Activated CD4-positive, alpha-beta T cell treated with anti-CD3 and anti-CD28 coated beads for 4 hours (primary cell): ENCODE results near the gene TRIM28.
"Not testable (repeated sequence)": the region's sequence is repeated elsewhere in the genome, so short reads cannot be mapped to it uniquely, and the experiment has no call there.

Experiments
- DNase-seq, 2 donors: peaks; one replicate each; pipeline ENCODE4 v3.0.0-alpha.2; 2020

The TRIM28 gene

DNA sequence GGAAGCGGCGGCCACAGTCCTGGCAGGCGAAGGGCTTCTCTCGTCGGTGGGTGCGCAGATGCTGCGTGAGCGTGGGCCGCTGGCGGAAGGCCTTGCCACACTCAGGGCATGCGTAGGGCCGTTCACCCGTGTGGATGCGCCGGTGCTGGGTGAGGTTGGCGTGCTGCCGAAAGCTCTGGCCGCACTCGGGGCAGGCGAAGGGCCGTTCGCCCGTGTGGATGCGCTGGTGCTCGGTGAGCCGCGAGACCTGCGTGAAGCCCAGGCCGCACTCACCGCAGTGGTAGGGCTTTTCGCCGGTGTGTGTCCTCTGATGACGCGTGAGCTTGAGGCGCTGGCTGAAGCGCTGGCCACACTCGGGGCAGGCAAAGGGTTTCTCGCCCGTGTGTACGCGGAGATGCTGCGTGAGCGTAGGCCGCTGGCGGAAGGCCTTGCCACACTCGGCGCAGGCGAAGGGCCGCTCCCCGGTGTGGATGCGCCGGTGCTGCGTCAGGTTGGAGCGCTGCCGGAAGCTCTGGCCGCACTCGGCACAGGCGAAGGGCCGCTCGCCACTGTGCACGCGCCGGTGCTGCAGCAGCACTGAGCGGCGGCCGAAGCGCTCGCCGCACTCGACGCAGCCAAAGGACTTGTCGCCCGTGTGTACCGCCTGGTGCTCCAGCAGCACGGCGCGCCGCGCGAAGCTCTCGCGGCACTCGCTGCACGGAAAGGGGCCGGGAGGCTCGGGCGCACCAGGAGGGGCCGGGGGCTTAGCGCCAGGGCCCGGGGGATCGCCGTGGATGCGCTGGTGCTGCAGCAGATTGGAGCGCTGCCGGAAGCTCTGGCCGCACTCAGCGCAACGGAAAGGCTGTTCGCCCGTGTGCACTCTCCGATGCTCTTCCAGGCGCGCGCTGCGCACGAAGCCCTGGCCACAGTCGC lies 18.5 kb downstream of the TRIM28 start:
- no peak for DNase-seq

DNA sequence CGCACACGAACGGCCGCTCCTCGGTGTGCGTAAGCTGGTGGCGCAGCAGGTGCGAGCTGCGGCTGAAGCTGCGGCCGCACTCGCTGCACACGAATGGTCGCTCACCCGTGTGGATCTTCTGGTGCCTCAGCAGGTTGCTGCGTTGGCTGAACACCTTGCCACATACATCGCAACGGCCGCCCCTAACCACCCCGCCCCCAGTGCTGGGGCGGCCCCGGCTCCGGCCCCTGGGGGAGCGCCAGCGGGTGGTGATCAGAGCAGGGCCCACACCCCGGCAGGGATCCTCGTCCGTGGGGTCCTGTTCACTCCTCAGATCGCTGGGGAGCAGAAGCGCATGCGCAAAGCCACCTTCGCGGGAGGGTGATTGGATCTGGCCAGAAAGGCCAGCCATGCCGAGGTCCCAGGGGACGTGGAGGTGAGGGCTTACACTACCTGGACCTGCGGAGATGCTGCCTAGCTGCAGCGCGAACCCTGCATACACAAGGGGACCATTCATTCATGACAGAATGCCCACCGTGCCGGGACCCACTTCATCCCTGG lies 19.2 kb downstream of the TRIM28 start:
- DNase-seq: no peak

DNA sequence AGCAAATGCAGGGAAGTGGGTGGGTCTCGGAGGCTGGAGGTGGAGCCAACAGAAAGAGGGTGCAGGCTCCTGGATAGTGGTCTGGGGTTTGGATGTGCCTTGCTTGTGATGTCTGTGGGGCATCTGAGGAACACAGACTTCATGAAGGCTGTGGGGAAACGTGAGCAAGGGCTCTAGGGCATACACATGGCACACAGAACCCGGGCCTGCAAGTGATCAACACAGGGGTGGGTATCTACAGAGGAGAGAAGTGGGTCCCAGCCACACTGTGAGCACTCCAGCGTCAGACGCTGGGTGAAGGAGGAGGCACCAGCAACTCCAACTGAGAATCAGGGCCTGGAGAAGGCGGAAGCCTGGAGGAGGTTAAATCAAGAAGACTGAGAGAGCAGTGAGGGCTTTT lies 20.0 kb downstream of the TRIM28 start:
- DNase-seq: no peak

DNA sequence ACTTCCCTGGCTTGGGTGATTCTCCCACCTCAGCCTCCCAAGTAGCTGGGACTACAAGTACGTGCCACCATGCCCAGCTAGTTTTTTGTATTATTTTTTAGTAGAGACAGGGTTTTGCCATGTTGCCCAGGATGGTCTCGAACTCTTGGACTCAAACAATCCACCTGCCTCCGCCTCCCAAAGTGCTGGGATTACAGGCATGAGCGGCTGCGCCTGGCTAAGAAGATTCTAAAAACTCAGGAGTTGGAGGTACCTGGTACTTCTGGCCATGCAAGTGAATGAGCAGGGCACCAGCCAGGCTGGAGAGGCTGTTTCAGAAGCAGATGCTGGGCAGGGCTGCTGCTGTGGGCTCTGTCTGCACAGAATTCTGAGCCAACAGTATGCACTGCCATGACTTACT lies 23.1 kb downstream of the TRIM28 start:
- DNase-seq: no peak

DNA sequence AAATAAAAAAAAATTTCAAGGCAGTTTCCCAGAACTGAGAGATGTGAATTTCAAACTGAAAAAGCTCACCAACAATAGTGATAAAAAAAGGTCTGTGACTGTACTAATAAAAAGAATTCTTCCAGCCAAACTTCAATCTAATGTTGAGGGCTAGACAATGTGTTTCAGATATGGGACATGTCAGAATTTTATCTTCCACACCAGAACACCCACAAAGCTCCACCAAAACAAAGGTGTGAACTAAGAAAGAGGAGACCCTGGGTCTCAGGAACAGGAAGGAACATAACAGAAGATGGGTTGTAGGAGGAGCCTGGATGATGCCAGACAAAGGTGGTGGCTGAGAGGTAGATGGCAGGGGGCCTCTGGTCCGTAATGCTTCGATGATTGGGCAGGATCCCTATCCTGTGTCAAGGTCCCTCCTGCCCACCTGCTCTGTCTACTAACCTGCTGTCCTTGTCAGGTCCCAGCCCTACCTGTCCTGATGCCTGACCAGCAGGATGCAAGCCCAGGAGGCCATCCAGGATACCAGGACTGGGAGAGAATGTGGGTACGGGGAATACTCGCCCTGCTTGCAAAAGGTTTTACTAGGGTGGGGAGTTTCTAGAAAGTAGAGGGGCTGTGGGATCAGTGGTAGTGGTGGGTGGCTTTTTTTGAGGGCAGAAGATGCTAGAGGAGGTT lies 24.7 kb downstream of the TRIM28 start:
- DNase-seq: no peak

DNA sequence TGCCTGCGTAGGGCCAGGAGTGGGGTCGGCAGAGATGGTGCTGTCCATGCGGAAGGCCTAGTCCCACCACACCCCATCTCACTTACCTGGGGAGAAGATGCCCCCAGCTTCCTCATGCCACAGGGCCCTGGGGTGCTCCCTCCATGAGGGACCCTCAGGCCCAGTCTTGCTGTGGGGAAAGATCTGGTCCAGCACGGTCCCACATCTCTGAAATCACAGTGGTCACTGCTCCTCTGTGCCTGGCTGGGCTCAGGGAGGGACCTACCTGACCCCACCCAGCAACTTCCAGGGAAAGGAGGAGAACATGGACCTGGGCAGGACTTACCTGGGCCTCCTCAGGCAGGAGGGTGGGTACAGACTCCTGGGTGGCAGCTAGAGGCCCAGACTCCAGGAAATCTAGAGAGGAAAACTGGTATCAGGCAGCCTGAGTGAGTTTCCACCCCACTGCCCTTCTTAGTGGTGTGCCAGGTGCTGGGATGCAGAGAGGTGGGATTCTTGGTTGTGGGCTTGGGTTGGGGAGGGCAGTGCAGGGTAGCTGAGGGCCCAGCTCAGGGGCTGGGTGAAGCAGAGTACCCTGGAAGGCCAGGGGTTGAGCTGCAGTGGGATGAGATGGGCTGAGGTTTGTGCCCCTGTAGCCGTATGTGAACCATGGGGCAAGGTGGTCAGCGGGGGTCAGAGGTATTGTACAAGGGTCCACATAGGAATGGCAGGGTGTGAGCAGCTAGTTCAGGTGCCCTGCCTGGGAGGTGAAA lies 25.5 kb downstream of the TRIM28 start:
- no peak for DNase-seq

DNA sequence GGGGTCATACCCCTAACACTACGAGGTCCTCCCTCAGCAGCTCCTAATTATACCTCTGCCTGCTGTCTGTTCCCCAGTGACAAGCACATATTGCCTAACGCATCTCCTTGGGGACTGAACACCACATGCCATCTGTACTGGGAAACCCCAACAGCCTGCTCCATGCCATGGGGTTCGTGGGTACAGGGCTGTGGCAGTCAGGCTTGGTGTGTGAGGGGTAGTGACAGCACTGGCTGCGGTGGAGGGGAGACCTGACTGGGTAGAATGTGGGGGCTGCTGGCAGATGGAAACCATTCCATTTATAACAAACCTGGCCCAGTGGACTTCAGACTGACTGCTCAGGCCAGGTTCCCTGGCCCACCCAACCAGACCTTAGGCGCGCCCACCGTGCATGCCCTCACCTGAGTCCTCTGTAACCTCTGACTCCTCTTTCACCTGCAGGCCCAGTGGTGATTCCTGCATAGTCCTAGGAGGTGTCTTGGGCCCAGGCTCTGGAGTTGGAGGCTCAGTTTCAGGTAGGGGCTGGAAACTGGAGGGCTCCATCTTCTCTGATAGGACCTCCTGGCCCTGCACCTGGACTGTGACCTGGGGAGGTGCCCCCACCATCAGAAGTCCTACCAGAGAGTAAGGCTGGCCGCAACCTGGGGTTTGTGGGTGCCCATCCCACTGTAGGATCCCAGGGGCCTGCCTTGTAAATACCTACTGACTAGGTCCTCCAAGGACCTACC lies 26.2 kb downstream of the TRIM28 start:
- DNase-seq: peak in 1 of 2 donors; percentile 0

DNA sequence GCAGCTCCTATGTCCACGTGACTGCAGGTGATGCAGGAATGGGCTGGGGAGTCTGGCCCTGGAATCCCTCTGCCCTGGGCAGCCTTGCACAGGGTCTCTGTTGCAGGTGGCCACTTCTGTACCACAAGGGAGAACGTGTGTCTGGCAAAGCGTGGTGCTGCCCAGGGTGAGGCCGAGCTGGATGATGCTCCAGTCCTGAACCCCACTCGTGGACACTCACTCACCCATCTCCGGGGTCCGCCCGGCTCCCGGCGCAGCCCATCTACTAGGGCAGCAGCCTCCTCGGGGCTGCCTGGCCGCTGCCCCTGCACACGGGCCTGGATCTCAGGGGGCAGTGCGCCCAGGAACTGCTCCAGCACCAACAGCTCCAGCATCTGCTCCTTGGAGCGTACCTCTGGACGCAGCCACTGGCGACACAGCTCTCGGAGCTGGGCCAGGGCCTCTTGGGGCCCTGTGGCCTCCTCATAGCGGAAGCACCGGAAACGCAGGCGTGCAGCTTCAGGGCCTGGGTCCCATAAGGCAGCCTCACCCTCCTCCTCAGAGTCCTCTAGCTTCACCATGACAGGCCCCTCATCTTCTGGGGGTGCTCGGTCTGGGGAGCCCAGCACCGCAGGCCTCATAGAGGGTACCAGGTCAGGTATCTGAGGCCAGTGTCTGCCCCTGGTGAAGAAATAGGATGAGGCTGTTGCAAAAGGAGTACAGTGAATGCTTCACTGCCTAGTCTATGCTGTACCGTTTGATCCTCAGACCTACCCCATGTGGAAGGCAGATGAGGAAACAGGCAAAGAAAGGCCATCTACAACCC lies 27.1 kb downstream of the TRIM28 start:
- DNase-seq: peak in 1 of 2 donors; percentile 3

DNA sequence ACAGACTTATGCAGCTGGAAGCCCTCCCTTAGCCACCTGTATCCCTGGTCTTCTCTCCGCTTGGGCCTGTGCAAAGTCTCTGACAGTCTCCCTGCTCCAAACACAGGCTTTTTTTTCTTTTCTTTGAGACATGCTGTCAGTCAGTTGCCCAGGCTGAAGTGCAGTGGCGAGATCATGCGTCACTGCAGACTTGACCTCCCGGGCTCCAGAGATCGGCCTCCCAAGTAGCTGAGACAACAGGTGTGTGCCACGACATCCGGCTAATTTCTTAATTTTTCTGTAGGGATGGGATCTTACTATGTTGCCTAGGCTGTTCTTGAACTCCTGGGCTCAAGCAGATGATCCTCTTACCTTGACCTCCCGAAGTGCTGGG lies 27.7 kb downstream of the TRIM28 start:
- DNase-seq: peak in 1 of 2 donors; percentile 1

DNA sequence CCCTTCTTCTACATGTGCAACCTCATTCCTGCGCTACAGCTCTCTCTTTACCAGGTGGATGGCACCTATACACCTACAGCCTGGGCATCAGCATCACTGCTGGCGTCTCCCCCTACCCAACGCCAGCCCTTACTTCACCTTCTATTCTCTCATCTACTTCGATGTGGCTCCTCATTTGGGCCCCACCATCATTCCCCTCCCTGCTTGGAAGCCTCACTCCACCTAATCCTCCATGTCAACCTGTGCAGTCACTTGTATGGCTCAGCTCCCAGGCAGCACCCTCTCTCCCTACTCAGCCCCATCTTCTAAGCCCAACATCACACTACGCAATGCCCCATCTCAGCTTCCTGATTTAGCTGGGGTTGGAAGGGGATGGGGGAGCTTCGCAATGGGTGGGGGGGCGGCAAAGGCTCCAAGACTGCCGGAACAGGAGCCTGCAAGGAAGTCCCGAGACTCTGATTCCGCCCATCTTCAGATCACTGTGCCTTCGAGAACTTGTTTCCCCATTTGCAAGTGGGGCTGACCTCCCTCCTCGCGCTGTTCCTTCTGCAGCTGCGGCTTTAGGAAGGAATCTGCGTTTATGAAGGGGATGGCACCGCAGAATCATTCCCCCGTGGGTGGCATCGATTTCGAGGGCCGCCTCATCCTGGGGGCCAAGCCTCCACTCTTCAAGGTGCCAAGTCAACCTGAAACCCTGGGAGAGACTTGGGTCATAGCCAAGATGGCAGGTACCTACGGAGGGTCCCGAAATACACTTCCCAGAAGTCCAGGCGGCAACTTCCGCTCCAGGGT lies 28.4 kb downstream of the TRIM28 start:
- DNase-seq: no peak

DNA sequence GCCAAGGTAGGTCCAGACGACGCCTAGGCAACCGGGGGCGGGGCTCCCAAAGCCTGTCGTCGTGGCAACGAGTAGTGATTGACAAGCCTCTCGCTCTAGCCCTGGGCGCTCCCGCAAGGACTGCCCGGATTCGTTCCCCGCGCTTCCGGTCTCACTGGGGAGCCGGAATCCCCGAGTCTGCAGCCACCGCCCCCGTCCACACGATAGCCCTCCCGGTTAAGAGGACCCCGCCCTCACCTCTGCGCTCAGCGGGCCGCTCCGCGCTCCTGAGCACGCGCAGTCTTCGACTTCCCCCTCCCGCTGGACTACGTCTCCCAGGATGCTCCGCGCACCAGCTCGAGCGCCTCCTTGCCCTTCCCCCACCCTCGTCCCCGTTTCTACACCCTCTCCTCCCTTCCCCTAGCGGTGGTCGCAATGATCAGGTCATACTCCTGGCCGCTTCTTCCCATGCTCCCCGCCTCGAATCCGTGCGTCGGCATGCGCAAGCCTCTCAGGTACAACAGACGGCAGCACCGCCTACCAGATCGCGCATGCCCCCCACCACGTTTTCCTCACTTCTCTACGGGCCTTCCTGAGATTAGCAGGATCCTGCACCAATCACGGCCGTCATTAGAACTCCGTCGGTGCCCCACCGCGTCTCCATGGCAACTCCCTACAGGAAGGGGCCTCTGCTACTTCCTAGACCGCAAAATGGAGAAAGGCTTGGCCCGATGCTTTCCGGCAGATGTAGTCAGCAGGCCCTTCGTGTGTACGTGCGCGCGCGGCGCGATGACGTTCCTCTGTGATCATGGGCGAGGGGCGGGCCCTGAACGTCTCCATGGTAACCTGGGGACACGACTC lies 29.2 kb downstream of the TRIM28 start, which contains the start of gene MZF1:
Gene MZF1, minus strand, starts transcription at position 518 of the 840 bp plus-strand sequence. CDS start 1,946 bp downstream, outside the sequence.
- peak; percentile 99 to 100 for DNase-seq

DNA sequence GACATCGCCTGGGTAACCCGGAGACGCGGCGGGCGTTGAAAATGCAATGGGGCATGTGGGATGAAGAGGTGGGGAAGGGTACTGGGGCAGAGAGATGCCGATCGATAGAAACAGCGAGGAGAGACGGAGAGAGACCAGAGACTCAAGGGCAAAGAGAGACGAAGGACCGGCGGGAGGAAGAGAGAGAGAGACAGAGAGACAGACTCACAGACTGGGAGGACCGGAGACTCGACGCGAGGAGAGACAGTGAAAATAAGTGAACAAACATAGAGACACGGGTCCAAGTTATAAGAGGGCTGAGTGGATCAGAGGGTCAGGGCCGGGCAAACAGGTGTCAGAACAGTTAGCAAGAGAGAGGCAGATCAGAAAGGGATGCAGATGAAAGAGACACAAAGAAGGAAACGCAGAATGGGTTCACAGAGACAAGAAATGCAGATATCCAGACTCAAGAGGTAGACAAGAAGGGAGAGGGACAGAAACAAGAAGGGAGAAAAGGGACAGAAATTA lies 29.8 kb downstream of the TRIM28 start:
- no peak for DNase-seq

DNA sequence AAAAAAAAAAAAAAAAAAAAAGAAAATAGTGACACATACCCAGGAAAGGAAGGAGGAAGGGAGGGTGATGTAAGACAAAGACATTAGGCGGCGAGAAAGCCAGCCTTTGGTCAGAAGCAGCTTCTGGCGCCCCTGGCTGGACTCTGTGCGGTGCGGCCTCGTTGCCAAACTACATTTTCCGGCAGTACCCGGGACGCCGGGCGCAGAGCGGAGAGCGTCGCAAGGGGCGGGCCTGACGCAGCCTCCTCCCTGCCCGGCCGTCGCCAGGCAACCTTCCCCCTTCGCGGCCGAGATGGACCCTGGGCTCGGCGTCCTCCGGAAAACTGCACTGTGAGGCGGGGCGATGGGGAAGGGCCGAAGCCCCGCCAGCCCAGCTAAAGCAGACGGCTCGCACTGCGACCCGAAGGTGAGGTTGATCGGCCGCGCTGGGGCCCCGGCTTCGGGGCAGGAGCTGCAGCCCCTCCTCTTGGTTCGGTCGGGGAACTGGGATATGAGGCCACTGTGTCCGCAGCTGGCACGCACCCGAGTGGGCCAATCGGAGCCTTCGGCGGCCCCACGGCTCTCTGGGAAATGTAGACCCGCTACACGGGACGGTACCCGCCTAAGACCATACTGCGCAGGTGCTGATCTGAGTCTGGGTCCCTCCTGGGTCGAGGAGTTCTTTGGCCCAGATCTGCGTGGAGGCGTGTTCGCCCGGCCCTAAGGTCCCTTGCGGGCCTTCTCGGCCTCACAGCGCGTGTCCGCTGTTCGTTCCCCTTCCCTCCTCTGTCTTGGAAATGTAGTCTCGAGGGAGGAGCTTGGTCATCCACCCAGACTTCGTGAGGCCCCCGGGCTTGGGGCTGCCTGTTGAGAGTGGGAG lies 31.5 kb downstream of the TRIM28 start:
- DNase-seq: peak; percentile 68 to 70

DNA sequence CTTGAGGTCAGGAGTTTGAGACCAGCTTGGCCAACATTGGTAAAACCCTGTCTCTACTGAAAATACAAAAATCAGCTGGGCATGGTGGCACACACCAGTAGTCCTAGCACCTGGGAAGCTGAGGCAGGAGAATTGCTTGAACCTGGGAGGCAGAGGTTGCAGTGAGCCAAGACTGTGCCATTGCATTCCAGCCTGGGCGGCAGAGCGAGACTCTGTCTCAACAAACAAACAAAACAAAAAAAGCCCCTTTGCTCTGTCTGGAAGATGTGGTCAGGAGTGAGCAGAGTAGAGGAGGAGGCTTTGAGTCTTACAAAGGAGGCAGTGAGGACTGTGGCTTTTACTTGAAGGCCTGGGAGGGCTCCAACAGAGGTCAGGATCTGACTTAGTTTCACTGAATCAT lies 33.7 kb downstream of the TRIM28 start:
- DNase-seq: not testable (repeated sequence)

DNA sequence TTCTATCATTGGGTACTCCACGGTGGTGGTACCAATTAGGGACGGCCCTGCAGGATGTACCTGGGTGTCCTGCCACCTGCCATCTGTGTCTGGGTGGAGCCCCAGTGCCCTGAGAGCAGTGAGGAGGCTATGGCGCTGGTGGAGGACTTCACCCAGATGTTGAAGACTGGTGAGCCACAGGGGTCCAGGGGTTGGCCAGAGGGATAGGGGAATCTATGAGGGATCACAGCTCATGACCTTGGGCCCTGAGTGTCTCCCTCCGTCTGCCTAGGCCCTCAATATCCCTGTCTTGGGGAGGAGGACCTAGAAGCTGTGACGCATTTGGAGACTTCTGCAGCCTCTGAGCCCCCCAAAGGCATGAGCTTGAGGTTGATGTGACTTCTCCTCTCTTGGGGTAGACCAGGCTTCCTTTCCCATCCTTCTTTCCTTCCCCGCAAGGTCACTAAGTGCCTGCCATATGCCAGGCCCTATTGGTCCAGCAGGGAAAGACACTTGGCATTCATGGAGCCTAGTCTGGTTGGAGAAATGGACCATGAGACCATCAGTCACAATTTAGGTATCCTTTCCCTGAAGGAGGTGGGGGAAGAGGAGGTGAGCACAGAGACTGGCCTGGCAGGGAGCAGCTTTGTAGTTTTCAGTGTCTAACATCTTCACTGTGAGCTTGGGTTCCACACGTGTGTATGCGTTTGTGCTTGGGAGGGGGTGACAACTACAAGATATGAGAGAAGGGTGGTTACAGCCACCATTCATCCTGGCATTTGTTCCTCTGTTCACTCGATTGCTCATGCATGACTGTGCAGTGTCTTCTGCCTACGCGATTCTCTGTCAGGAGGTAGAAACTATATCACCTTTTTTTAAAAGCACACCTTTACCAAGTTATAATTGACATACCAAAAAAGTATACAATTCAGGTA lies 34.4 kb downstream of the TRIM28 start:
- peak in 1 of 2 donors; percentile 0 for DNase-seq

DNA sequence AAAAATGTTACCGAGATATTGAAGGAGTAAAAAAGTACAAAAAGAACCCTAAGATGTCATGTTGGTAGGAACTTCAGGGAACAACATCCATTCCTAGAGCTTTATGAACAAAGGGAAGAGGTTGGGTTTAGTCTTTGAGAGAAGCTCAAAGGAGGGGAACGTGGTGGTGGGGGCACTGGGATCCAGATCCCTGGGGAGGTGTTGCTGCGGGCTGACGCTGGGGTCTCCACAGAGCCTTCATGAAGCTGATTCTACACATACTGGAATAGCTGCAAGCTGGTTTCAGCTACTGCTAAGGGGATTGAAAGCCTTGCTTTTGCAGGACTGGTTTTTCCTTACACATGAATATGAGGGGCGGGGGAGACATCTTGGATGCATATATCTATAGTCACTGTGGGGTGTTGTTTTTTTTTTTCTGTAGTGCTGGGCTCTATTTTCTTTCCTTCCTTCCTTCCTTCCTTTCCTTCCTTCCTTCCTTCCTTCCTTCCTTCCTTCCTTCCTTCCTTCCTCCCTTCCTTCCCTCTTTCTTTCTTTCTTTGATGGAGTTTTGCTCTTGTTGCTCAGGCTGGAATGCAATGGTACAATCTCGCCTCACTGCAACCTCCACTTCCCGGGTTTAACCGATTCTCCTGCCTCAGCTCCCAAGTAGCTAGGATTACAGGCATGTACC lies 35.7 kb downstream of the TRIM28 start:
- no peak for DNase-seq
